K562 (cell line): Measurements from ENCODE around the gene GJE1. TPM values are rescaled to one million over a fixed set of nuclear protein-coding genes. Genes with fewer than 3 reads are reported as not detected.

Experiments
- ARHGAP35 ChIP-seq: fragments of 450-650 bp; IDR thresholded peaks from 2 replicates; pipeline ENCODE4 v1.6.1; 2018; ENCODE audit not compliant: partially characterized antibody
- ASH1L ChIP-seq: fragments of 450-650 bp; IDR thresholded peaks from 2 replicates; pipeline ENCODE4 v1.6.1; 2018; ENCODE audit warnings: borderline replicate concordance, mild to moderate bottlenecking, low read depth; ENCODE audit not compliant: partially characterized antibody
- CLOCK ChIP-seq: fragments of 250-450 bp; sonication (Bioruptor Pico); IDR thresholded peaks from 2 replicates; pipeline ENCODE4 v1.4.0; 2020; ENCODE audit warnings: mild to moderate bottlenecking, moderate library complexity, borderline replicate concordance
- CSDE1 ChIP-seq, 2 experiments: fragments of 450-650 bp; IDR thresholded peaks; 2 replicates each; pipeline ENCODE4 v1.6.1; 2016; ENCODE audit warnings: mild to moderate bottlenecking in 1 of 2
- ETV5 ChIP-seq: sonication (generic); formaldehyde crosslinking; IDR thresholded peaks from 2 replicates; pipeline ENCODE4 v1.4.0; 2020; ENCODE audit warnings: low read depth, mild to moderate bottlenecking, missing genetic modification reagents
- FOXJ2 ChIP-seq: fragments of 200-800 bp; sonication (Bioruptor generic); IDR thresholded peaks from 2 replicates; pipeline ENCODE4 v1.6.1; 2016; ENCODE audit warnings: missing genetic modification characterization, missing compliant biosample characterization
- GABPB2 ChIP-seq: fragments of 250-450 bp; sonication (Bioruptor Pico); conservative IDR thresholded peaks from 2 replicates; pipeline ENCODE4 v1.5.1; 2021; ENCODE audit warnings: mild to moderate bottlenecking
- HMBOX1 ChIP-seq: sonication (generic); IDR thresholded peaks from 2 replicates; pipeline ENCODE4 v1.6.1; 2016
- HNRNPH1 ChIP-seq: fragments of 200-400 bp; formaldehyde crosslinking; optimal IDR thresholded peaks from 2 replicates; pipeline ENCODE3; 2017; ENCODE audit warnings: low read depth, mild to moderate bottlenecking, low read length, moderate library complexity
- IRF2 ChIP-seq: sonication (generic); formaldehyde crosslinking; IDR thresholded peaks from 2 replicates; pipeline ENCODE4 v1.8.1; 2022; ENCODE audit warnings: mild to moderate bottlenecking, missing genetic modification reagents
- MEIS2 ChIP-seq: fragments of 450-650 bp; IDR thresholded peaks from 2 replicates; pipeline ENCODE4 v1.6.1; 2014; ENCODE audit warnings: mild to moderate bottlenecking; ENCODE audit not compliant: partially characterized antibody
- NR2C1 ChIP-seq, 2 experiments: fragments of 450-650 bp; IDR thresholded peaks; 2 replicates each; pipeline ENCODE4 v1.6.1; 2017; ENCODE audit warnings: mild to moderate bottlenecking in 2 of 2, antibody characterized with exemption in 1 of 2, inconsistent platforms in 1 of 2, missing compliant biosample characterization in 1 of 2, missing genetic modification characterization in 1 of 2
- NR2F6 ChIP-seq: fragments of 450-650 bp; formaldehyde crosslinking; IDR thresholded peaks from 2 replicates; pipeline ENCODE4 v1.4.0; 2020; ENCODE audit warnings: mild to moderate bottlenecking
- NUFIP1 ChIP-seq: fragments of 450-650 bp; IDR thresholded peaks from 2 replicates; pipeline ENCODE4 v1.6.1; 2018; ENCODE audit not compliant: partially characterized antibody
- TAF1 ChIP-seq: IDR thresholded peaks from 2 replicates; pipeline ENCODE4 v1.6.1; 2011; ENCODE audit warnings: mild to moderate bottlenecking, low read length, moderate library complexity; ENCODE audit not compliant: insufficient read depth, control insufficient read depth, severe bottlenecking; ENCODE audit errors: extremely low read depth
- TBL1XR1 ChIP-seq, 2 experiments: IDR thresholded peaks; 2 replicates each; pipeline ENCODE4 v1.6.1; 2012; ENCODE audit warnings: improper control_type of control experiment in 2 of 2, low read length in 2 of 2, mild to moderate bottlenecking in 1 of 2
- ZNF431 ChIP-seq: sonication (generic); formaldehyde crosslinking; IDR thresholded peaks from 2 replicates; pipeline ENCODE4 v1.8.0; 2022; ENCODE audit warnings: mild to moderate bottlenecking, missing genetic modification reagents
- ZNF445 ChIP-seq: fragments of 250-450 bp; sonication (Bioruptor Pico); IDR thresholded peaks from 2 replicates; pipeline ENCODE4 v1.4.0; 2020; ENCODE audit warnings: low read depth, mild to moderate bottlenecking, moderate library complexity
- ZNF518B ChIP-seq: fragments of 250-450 bp; sonication (Bioruptor Pico); IDR thresholded peaks from 2 replicates; pipeline ENCODE4 v1.5.0; 2021; ENCODE audit warnings: mild to moderate bottlenecking, moderate library complexity
- polyA plus RNA-seq, 8 experiments: library from polyadenylated mRNA; depleted of rRNA in 4 of 8; stranded (reverse) in 5 of 8; unstranded in 3 of 8; fragments of >200 nt; fragmentation: Nextera tagmentation in 2 of 8; fragmentation: Illumina TruSeq in 1 of 8; extraction: Ambion mirVana in 2 of 8; extraction: Trizol in 1 of 8; gene quantifications; 2 replicates each; pipeline versions ENCODE4 v1.2.1 to v1.2.3, GENCODE V29; 2011 to 2014; ENCODE audit warnings: inconsistent platforms in 1 of 8, missing spikeins in 1 of 8
- total RNA-seq, 7 experiments: library from RNA; depleted of rRNA in 6 of 7; stranded (reverse); fragments of >200 nt in 6 of 7; fragmentation: Illumina TruSeq in 2 of 7; extraction: Trizol in 2 of 7; gene quantifications; 2 replicates each; pipeline versions ENCODE4 v1.2.1 to v1.2.3, GENCODE V29; 2011 to 2021; ENCODE audit warnings: low replicate concordance in 1 of 7

Gene GJE1
- total and polyA plus RNA-seq, 9 of the 15 experiments (the other 6 are each of a cell fraction or from before 2014, with no cell fraction given): not detected

GRCh38 chr6:142146828-142147662, 14.3 kb downstream of the GJE1 start, which contains the start of the genes NMBR and VTA1 (continued):
- TF ChIP-seq ARHGAP35 (no peak), ZNF431 (CRISPR knock-in tag) (peak; percentile 10; the same call in 1 of the 2 replicates), ZNF518B (no peak), HNRNPH1 (no peak), GABPB2 (CRISPR knock-in tag) (no peak), NUFIP1 (no peak), CSDE1 (IDR thresholded peaks at IDR 0.05) (peak in 1 of 2 experiments; percentile 62; a peak in 1 of 4 replicates), CLOCK (CRISPR knock-in tag) (no peak), ZNF445 (no peak), NR2C1 (IDR thresholded peaks at IDR 0.05) (peak; percentile 90), NR2C1 (tag; IDR thresholded peaks at IDR 0.05) (peak; percentile 92), FOXJ2 (peak; percentile 97), ASH1L (peak; percentile 73), MEIS2 (no peak), ETV5 (CRISPR knock-in tag) (peak; percentile 92), HMBOX1 (no peak), TAF1 (peak; percentile 84), NR2F6 (CRISPR knock-in tag) (no peak), IRF2 (CRISPR knock-in tag) (no peak), TBL1XR1 (IDR thresholded peaks at IDR 0.05; ENCODE audit: low read length in 2 of 2) (peak; percentile 30 to 57; a peak in 1 of 4 replicates)
